ENCODE results near the gene TSKS. TPM values are rescaled to one million over a fixed set of nuclear protein-coding genes. Genes with fewer than 3 reads are reported as not detected.

The TSKS gene
- total RNA-seq, 1 donor from 2014 or later = 0.55 TPM

DNA sequence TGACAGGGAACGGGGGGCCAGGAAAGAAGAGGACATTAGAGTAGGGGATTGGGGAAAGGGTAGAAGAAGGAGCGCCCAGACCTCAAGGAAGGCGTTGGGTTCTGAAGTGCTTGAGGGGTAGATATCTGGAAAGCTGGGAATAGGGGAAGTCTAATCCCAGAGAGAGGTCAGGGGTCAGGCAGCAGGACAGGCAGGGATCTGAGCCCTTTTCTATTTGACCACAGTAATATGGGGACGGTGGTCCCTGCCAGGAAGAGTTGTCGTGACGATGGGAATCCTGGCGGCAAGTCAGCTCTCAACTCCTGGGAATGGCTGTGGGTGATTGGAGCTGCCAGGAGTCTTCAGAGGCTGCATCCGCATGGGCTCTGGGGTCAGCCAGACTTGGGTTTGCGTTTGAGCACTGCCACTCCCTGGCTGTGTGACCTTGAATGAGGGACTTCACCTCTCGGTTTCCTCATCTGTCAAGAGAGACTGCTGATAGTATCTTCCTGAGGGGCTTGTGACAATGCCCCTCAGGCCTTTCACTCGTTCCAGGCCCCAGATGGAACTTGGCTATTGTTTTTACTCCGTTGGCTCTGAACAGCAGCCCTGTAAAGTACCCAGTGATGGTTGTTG is 5.0 kb upstream of the TSKS start:
- CTCF ChIA-PET = interaction anchor here (2.0 kb wide), 1 partner anchor 50 kb away, joined by 9 read pairs; no protein-coding TSS in a partner anchor
- no peak for DNase-seq
- Mint-ChIP-seq H3K4me1 (peaks cover 31% of the 10 kb centered on the region), H3K27ac (peak overlapping the region; percentile 73), H3K36me3 (ENCODE audit: low read depth) (peaks cover 9% of the 10 kb centered on the region), H3K27me3 (no peaks in the 10 kb centered on the region), H3K9me3 (no peaks in the 10 kb centered on the region), H3K4me3 (peak overlapping the region; percentile 91)
- no peak for ATAC-seq (ENCODE audit: low read depth)
- TF ChIP-seq CTCF (IDR thresholded peaks at IDR 0.05) = no peak
- POLR2A ChIA-PET = interaction anchor here (1.5 to 1.6 kb wide), 2 partner anchors 123 to 128 kb away, joined by 3 to 5 read pairs; no protein-coding TSS in a partner anchor
- intact Hi-C loops (cut with micrococcal nuclease) = loop anchor here (2.0 kb wide), 3 partner anchors 13 to 895 kb away; partner anchors contain the start of genes PPP1R15A and PRR12

- Mint-ChIP-seq H3K36me3 (ENCODE audit: low read depth) (peaks cover 7% of the 10 kb centered on the region), H3K9me3 (no peaks in the 10 kb centered on the region), H3K4me1 (peaks cover 31% of the 10 kb centered on the region), H3K27me3 (no peaks in the 10 kb centered on the region), H3K4me3 (peak overlapping the region; percentile 91), H3K27ac (peak overlapping the region; percentile 73)
- DNase-seq (no peak), ATAC-seq (ENCODE audit: low read depth) (no peak)
- CTCF ChIA-PET = interaction anchor here (2.0 kb wide), 1 partner anchor 50 kb away, joined by 9 read pairs; no protein-coding TSS in a partner anchor
- POLR2A ChIA-PET = interaction anchor here (0.5 to 1.8 kb wide), 19 partner anchors 13 to 675 kb away, joined by 3 to 19 read pairs (median 5); partner anchors contain the start of genes AKT1S1, ATF5, FUZ and MED25
- TF ChIP-seq CTCF (IDR thresholded peaks at IDR 0.05) = no peak
- intact Hi-C loops (cut with micrococcal nuclease) = loop anchor here (2.0 kb wide), 3 partner anchors 13 to 895 kb away; partner anchors contain the start of genes PPP1R15A and PRR12
Measured at GRCh38 chr19:49767381-49767780, 4.3 kb upstream of the TSKS start.

DNA sequence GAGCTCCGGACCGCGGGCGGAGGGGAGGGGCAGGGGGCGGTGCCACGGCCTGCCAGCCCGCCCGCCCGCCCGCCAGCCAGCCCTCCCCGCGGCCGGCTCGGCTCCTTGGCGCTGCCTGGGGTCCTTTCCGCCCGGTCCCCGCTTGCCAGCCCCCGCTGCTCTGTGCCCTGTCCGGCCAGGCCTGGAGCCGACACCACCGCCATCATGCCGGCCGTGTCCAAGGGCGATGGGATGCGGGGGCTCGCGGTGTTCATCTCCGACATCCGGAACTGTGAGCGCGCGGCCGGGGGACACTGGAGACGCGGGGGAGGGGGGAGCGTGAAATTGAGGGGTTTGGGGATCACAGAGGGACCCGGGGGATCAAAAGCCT is 3.8 kb upstream of the TSKS start, which contains the start of gene AP2A1:
Gene AP2A1, plus strand, starts transcription at position 72 of the 370 bp plus-strand sequence. Its CDS starts 133 bp downstream, at position 205.
- H3K9me3 Mint-ChIP-seq = no peaks in the 10 kb centered on the region
- peak within 1 kb of the TSS; percentile 96 for H3K27ac Mint-ChIP-seq
- peaks cover 31% of the 10 kb centered on the region for H3K4me1 Mint-ChIP-seq

DNA sequence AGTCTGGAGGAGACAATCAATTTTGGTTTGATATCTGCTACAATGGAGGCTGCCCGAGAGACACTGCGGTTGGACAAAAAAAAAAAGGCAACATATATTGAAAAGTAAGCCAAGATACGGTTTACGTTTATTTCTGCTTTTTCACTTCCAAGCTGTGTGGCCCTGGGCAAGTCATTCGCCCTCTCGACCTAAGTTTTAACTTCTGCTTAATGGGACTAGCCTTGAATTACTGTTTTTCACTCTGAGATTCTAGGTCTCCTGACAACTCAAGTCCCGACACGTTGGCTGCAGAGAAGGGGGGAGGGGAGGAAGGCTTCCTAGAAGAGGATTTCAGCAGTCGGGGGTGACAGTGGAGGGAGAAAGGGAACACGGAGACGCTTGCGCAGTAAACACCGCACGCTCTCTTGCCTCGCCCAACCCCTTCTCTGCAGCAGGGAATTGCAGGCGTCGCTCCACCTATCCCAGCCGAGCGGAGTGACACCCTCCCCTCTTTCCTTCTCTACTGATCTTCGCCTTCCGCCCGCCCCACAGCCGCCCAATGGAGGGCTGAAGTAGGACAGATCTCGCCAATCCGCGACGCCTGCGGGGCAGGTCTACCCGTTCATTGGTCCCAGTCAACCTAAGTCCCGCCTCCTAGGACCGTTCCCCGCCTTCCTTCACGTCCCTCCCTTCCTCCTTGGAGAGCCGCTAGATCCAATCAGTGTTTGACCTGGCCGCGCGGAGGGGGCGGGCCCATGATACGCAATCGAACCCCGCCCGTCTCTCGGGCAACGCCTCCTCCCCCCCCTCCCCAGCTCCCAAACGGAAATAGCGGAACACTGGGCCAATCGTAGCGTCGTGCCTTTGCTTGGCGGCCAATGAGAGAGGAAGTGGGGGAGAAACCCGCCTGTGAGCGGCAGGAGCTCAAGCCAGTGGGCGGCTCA is 3.2 kb upstream of the TSKS start:
- peak; percentile 87 for ATAC-seq (ENCODE audit: low read depth)
- no peaks in the 10 kb centered on the region for H3K9me3 Mint-ChIP-seq
- POLR2A ChIA-PET = interaction anchor here (0.5 to 1.8 kb wide), 25 partner anchors 13 to 674 kb away, joined by 3 to 19 read pairs (median 4); partner anchors contain the start of genes AKT1S1, ATF5, CPT1C and FUZ
- CTCF ChIA-PET = interaction anchor here (2.0 kb wide), 1 partner anchor 49 kb away, joined by 9 read pairs; no protein-coding TSS in a partner anchor
- peak overlapping the region; percentile 88 for H3K4me3 Mint-ChIP-seq
- TF ChIP-seq CTCF (IDR thresholded peaks at IDR 0.05) = no peak
- no peaks in the 10 kb centered on the region for H3K27me3 Mint-ChIP-seq
- peaks cover 7% of the 10 kb centered on the region for H3K36me3 Mint-ChIP-seq (ENCODE audit: low read depth)
- peak; percentile 93 for DNase-seq
- H3K27ac Mint-ChIP-seq = peak overlapping the region; percentile 96
- peaks cover 33% of the 10 kb centered on the region for H3K4me1 Mint-ChIP-seq
- intact Hi-C loops (cut with micrococcal nuclease) = loop anchor here (1.0 to 2.0 kb wide), 13 partner anchors 15 to 893 kb away; partner anchors contain the start of genes AKT1S1, ATF5, FUZ and NUP62

More for the DNA sequence above, 3.8 kb upstream of the TSKS start, which contains the start of gene AP2A1:
- POLR2A ChIA-PET = interaction anchor here (0.5 to 1.8 kb wide), 24 partner anchors 13 to 675 kb away, joined by 3 to 19 read pairs (median 4); partner anchors contain the start of genes AKT1S1, ATF5, CPT1C and FUZ
- CTCF ChIA-PET = interaction anchor here (2.0 kb wide), 1 partner anchor 49 kb away, joined by 9 read pairs; no protein-coding TSS in a partner anchor
- DNase-seq (no peak), ATAC-seq (ENCODE audit: low read depth) (no peak)
- peak within 1 kb of the TSS; percentile 91 for H3K4me3 Mint-ChIP-seq
- intact Hi-C loops (cut with micrococcal nuclease) = loop anchor here (1.0 to 2.0 kb wide), 13 partner anchors 14 to 894 kb away; partner anchors contain the start of genes AKT1S1, ATF5, FUZ and NUP62
- peaks cover 7% of the 10 kb centered on the region for H3K36me3 Mint-ChIP-seq (ENCODE audit: low read depth)
- H3K27me3 Mint-ChIP-seq = no peaks in the 10 kb centered on the region
- TF ChIP-seq CTCF (IDR thresholded peaks at IDR 0.05) = no peak

Measured in activated B cell treated with CpG ODN at 0.5 μM for 24 hours (primary cell).